GM21390 (cell line): Measurements from ENCODE around the gene ANKRA2.

Source experiments
- ATAC-seq: cut with Tn5 transposase; IDR thresholded peaks from one replicate; pipeline ENCODE4 v1.9.1; 2021; ENCODE audit not compliant: unreplicated experiment

ANKRA2 gene, protein sequence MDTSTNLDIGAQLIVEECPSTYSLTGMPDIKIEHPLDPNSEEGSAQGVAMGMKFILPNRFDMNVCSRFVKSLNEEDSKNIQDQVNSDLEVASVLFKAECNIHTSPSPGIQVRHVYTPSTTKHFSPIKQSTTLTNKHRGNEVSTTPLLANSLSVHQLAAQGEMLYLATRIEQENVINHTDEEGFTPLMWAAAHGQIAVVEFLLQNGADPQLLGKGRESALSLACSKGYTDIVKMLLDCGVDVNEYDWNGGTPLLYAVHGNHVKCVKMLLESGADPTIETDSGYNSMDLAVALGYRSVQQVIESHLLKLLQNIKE

DNA sequence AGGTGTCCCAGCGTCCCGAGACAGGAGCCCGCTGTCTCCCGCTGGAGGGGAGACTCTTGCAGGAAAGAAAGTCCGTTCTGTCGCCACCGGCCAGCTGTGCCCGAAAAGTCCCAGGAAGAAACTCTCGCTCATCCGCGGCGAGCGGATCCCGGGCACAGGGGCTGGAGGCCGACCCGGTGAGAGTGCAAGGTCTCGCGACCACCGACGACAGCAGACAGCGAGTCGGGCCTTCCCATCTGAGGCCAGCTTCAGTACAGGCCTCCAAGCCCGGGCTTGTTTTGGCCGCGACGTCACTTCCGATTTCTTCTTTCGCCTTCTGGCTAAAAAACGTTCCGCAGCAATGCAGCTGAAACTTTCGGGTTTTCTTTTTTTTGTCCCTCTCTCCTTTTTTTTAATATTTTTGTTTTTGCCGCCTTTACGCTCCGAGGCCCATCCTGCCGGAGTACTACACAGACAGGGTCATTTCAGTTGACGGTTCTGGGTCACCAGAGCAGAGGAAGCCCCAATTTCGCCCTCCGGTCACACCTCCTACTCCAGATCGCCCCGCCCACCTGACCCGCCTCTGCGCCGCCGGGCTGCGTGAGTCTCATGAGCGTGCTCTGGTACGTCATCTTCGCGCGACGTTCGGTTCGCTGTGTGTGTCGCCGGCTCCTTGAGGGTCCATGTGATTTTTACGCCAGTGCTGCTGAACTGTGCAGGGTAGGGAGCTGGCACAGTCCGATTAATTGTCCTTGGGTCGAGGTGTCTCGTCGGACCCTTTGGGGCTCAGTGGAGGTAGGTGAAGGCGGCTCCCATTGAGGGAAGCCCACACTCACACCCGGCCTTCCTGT is at the start of gene ANKRA2, which contains the start of gene UTP15:
Gene ANKRA2, minus strand, starts transcription at position 501 of the 830 bp plus-strand sequence. CDS start 2,758 bp downstream, outside the sequence.
Gene UTP15, plus strand, starts transcription at position 605 of the 830 bp plus-strand sequence. CDS start 1,602 bp downstream, outside the sequence.
- peak; percentile 93 for ATAC-seq

DNA sequence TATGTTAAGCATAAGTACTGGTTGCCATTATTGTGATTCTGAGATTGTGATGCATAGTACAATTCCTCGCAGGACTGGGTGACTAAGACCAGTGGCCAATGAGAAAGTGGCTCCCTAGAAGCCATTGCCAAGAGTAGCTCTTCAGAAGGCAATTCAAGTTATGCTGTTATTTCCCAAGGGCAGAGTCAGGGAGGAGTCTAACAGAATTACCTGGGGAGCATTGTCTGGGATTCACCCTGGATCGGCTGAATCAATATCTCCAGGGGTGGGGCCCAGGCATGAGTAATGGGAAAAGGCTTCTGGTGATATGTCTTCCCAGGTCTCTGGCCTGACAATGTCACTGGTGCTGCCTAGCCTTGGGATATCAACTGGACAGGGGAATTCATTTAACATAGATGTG is 49.6 kb upstream of the ANKRA2 start:
- ATAC-seq: no peak

DNA sequence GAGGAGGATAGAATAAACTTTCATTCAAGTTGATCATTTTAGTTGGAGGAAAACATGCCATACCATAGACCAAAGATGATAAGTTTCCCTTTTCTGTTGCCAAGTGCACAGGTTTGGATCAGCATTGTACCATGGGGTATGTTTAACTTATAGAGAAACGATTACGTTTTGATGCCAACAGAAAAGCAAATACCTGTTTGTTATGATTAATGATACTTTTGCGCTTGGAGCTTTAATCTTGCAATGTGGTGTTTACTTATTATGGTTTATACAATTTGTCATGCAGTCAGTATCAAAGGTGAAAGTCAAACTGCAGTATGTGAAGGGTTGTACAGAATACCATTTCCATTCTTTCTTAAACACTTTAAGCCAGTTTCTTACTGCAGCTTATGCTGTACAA is 47.4 kb upstream of the ANKRA2 start:
- ATAC-seq: no peak

DNA sequence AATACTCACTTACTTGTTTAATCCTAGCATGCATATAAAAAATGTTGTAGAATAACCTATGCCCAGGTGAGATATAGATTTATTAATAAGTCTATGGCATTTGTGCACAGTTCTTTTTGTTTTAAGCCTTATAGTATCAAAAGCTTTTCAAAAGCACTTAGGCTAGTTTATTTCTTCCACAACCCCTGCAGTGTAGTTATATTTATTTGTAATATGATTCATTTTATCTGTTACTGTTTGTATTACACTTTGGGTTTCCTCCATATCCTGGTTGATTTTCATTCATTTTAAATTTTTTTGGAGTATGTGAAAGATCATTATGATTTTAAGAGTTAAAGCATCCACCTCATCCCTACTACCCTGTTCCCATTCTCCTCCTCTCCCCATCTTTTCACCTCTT is 41.8 kb upstream of the ANKRA2 start:
- ATAC-seq: no peak

DNA sequence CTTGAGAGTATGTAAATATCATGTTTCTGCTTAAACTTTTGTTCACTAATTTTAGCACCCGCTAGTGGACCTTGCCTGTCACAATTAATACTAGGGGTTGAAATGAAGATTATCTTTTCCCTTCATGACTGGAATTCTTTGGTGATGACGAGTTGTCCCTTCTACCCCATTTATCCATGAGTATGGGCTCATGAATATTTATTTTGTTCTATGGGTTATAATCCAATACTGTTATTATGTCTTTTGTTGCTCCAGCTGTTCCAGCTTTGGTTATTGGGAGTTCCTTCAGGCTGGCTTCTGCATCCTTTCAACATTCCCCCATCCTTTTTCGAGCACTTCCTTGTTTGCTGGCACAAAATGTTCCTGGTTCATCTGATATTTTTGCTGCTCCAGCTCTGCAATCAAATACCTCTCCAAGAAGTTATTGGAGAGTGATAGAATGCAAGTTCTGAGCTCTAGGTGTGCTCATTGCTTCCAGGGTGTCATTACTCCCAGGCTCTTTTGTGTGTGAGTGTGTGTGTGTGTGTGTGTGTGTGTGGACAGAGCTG is 40.8 kb upstream of the ANKRA2 start:
- no peak for ATAC-seq

DNA sequence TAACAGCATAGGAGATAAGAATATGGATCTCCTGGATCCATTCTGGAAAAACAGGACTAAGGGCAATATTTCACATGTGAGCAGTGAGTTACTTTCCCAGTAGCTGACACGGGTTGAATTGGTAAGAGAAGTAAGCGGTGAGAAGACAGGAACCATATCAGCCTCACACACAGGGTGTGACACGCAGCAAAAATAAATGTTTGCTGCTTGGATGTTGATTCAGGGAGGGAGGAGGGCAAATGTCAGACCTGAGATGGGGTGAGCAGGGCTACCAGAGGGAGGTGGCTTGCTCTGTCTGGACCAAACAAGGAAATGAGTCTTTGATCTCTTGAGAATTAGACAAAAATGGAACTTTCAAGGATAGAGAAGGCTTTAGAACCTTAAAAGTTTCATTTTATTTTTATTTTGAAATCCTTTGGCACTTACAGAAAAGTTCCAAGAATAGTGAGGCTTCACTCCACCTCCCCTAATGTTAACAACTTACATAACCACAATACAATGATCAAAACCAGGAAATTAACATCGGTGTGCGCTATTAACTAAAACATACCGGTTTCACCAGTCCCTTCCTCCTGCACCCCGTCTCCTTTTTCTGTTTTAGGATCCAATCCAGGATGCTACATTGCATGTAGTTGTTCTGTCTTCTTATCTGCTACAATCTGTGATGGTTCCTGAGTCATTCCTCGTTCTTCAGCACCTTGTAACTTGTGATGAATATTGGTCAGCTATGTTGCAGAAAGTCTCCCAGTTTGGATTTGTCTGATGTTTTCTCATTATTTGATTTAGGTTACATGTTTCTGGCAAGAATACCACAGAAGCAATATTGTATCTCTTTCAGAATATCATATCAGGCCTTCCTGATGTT is 40.0 kb upstream of the ANKRA2 start:
- no peak for ATAC-seq

DNA sequence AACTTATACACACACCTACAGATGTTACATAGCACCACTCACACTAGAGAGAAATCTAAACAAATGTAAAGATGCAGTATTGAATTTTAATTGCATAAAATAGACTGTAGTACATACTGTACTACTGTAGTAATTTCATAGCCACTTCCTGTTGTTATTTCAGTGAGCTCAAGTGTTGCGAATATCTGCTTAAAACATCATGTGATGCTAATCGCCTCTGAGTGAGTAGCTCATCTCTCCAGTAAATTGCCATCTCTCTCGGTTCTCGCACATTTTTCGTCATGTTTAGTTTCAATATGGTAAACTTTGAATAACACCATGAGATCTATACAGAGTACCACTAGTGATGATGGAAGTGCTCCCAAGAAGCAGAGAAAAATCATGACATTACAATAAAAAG is 38.6 kb upstream of the ANKRA2 start:
- ATAC-seq: no peak

DNA sequence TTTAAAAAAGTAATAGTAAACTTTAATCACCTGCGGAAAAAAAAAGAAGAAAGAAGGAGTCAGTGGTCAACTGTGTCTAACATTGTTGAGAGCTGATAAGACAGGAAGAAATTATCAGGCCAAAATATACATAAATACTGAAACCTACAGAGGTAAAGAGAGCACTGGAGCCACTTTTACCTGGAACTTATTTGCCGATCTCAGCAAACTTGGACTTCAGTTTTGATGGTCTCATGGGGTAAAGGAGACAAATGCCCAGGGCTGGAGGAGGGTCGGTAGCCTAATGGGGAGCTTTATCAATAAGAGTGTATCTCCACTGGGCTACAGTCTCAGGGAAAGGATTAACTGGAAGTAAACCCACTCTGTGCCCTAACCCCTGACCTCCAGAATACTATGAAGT is 33.9 kb upstream of the ANKRA2 start:
- no peak for ATAC-seq

DNA sequence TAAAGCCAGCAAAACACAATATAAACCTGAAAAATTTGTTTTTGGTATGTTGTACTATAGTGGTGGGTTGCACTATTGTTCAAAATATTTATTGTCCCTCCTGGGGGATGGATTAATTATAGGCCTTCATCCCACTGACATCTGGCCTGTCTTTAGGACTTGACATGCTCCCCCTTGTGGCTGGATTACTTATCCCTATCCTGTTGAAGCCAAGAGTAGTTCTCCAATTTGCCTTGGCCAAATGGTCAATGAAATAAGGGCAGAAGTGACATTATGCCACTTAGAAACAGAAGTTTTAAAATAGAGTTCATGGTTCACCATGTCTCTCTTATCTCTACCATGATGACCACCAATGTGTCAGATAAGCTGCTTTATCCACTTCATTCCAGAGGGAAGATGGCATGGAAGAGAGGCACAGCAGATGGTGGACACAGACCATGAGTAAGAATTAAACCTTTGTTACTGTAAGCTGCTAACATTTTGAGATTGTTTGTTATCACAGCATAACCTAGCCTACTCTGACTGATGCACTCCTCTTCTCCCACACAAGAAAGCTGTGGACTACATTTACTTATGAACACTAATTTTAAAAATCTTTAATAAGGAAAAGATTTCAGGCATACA is 31.4 kb upstream of the ANKRA2 start:
- ATAC-seq: no peak

DNA sequence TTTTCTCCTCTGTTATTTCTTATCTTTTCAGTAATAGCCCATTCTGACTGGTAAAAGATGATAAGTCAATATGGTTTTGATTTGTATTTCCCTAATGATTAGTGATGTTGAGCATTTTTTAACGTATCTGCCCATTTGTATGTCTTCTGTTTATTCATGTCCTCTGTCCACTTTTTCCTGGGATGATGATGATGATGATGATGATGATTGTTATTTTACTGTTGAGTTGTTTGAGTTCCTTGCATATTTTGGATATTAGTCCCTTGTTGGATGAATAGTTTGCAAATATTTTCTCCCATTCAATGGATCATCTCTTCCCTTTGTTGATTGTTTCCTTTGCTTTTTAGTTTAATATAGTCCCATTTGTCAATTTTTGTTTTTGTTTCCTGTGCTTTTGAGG is 27.1 kb upstream of the ANKRA2 start:
- ATAC-seq: no peak

DNA sequence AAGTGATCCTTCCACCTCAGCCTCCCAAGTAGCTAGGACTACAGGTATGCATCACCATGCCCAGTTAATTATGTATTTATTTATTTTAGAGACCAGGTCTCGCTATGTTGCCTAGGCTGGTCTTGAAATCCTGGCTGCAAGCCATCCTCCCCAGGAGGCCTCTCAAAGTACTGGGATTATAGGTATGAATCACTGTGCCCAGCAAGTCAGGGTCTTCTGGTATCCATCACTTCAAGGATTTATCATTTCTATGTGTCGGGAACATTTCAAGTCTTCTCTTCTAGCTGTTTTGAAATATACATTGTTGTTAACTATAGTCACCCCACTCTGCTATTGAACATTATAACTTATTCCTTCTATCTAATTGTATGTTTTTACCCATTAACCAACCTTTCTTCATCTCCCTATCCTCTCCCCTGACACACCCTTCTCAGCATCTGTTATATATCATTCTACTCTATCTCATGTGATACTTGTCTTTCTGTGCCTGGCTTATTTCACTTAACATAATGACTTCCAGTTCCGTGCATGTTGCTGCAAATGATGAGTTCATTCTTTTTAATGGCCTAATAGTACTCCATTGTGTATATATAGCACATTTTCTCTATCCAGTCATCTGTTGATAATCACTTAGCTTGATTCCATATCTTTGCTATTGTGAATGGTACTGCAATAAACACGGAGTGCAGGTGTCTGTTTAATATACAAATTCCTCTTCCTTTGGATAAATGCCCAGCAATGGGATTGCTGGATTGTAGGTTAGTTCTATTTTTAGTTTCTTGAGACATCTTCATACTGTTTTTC is 26.5 kb upstream of the ANKRA2 start:
- no peak for ATAC-seq

DNA sequence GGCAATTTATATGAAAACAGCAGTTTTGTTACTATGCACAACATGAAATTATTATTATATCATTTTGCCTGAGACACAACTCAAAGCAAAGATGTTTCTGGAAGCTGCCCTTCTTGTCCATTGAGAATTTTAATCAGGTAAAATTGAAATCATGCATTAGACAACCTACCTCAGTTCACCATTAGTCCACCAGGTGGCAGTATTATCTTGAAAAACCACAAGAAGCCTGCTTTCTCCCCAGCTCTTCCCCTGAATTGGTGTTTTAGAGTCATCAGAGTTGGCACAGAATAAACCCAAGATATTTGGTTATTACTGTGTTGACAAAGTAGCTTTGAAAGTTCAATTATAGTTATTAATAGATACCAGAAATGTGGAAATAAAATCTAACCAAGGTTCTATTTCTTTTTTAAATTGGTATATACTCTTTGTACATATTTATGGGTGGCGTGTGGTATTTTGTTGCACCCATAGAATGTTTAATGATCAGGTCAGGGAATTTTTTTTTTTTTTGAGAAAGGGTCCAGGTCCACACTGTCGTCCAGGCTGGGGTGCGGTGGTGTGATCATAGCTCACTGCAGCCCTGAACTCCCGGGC is 25.8 kb upstream of the ANKRA2 start:
- ATAC-seq: peak; percentile 54

DNA sequence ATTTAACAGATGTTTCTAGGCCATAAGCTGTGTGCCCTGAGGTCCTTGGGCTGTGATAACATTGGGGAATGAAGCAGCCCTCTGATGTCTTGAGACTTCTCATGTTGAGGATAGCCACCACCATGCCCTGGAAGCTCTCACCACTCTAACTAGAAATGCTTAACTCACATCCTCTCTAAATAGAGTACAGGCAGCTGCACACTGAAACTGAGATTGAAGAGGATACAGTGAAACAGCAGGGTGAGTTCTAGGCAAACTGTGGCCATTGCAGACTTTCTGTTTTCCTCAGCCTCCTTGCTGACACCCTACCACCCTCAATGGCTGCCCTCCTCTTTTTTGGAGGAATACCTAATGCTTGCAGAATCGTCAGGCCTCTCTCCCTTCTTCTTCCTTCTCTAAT is 22.5 kb upstream of the ANKRA2 start:
- ATAC-seq: peak; percentile 86

DNA sequence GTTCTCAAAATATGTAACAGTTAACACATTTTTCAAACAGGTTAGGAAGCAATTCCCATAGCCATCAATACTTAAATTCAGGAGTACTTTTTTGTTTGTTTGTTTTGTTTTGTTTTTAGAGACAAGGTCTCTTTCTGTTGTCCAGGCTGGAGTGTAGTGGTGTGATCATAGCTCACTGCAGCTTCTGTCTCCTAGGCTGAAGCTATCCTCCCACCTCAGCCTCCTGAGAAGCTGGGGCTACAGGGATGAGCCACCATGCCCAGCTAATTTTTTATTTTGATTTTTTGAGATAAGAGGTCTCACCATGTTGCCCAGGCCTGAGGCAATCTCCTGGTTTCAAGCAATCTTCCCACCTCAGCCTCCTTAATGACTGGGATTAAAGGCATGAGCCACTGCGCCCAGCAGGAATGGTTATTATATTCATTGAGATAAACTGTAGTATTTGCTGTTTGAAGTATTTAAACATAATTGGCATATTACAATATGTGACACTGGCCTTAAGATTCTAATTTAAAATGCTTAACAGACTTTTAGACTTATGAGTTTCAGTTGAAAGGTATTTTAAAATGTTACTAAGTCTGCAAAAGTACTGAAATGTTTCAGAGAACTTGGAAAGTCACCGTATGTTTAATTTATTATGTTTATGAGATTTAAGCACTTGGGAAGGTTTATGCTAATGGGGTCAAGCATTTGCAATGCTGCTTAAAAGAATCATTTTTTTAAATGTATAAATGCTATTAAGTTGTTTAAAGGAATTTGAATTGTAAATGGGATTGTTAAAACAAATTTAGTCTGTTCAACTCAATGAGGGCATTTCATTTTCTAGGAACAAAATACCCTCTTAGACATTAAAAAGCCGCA is 17.1 kb upstream of the ANKRA2 start:
- no peak for ATAC-seq

DNA sequence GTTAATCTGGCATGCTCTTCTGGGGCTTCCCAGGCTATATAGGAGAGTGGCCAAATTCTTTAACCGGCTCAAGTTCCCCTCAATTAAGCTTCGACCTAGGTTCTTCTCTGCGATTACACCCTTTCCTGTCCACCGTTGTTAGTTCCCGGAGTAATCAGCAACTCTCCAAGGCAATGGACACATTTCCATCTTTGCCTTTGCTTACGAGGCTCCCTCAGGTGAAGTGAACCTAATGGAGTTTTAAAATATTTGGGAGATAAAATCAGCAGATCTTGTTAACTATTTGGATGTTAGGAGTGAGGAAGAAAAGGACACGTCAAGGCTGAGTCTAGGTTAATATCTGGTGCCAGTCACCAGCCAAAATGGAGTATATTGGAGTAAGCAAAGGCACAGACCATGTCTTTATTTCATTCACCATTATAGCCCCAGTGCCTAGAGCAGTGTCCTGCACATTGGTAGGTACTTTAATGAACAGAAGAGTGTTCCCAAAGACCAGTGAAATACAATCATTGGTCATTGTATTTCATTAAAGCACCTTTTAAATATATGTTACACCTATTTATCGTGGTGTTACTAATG is 619 bp upstream of the ANKRA2 start:
- no peak for ATAC-seq

DNA sequence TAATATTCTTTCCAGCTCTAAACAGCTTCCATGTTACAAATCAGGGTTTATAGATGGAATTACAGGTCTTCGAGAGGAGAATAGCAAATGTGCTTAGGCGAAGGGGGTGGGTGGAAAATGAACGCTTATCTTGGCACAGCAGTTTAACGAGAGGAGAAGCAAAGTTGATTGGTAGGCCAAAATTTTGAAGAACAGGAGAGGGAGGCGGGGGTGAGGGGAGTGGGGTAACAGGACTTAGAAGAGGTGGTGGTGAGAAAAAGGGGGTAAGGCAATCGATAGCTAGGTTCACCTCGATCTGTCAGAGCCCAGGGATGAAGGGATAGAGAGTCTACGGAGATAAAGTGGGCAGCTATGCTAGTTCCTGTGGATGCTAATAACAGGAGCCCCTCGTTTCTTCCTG is 764 bp downstream of the ANKRA2 start:
- ATAC-seq: peak; percentile 2

DNA sequence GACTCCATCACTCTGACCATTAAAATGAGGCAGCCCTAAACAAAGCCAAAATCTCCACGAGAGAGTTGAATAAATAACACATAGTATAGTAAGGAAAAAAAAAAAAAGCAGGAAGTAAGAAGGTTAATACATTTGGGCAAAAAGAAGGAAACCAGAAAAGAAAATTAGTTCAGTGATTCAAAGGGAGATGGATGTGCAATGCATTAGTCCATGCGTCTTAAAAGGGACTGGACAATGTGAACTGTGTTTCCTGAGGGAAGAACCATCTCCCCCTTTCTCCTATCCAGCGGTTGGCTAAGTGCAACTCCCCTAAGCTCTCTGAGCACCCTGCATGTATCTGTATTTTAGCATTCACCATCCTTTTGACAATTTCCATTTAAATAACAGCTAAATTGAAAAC is 1.4 kb downstream of the ANKRA2 start:
- no peak for ATAC-seq

DNA sequence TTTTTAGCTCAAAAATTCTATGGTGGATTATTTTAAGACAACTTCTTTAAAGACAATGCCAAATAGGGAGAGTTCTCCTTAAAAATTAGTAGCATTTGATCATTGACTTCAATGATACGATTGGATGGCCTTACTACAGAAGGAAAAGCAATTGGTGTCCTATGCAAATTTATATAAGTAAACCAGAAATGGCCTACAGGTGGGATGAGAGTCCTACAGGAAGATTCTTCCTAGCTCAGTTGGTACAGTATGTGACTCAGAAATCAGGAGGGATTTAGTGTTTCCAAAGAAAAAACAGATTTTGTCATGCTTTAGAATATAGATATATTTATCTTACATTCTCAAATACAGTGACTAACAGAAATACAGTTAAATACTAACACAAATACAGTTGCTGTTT is 6.5 kb downstream of the ANKRA2 start:
- ATAC-seq: no peak
